ENCODE data around the gene FXYD7. TPM values are rescaled to one million over a fixed set of nuclear protein-coding genes. Genes with fewer than 3 reads are reported as not detected.
A peak's percentile ranks its signal among the peaks of the same experiment; 100 is the strongest.

Gene FXYD7
- total and polyA plus RNA-seq, 9 of the 15 experiments (the other 6 are each of a cell fraction or from before 2014, with no cell fraction given): 0.10 to 0.80 (median 0.31) TPM; not detected in 3

GRCh38 chr19:35105411-35106290, 37.4 kb upstream of the FXYD7 start (continued):
- TF ChIP-seq, protein P1, sequence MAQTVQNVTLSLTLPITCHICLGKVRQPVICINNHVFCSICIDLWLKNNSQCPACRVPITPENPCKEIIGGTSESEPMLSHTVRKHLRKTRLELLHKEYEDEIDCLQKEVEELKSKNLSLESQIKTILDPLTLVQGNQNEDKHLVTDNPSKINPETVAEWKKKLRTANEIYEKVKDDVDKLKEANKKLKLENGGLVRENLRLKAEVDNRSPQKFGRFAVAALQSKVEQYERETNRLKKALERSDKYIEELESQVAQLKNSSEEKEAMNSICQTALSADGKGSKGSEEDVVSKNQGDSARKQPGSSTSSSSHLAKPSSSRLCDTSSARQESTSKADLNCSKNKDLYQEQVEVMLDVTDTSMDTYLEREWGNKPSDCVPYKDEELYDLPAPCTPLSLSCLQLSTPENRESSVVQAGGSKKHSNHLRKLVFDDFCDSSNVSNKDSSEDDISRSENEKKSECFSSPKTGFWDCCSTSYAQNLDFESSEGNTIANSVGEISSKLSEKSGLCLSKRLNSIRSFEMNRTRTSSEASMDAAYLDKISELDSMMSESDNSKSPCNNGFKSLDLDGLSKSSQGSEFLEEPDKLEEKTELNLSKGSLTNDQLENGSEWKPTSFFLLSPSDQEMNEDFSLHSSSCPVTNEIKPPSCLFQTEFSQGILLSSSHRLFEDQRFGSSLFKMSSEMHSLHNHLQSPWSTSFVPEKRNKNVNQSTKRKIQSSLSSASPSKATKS (CRISPR knock-in tag; IDR thresholded peaks at IDR 0.05): no peak
- TF ChIP-seq HDAC1 (IDR thresholded peaks at IDR 0.05): peak in 1 of 2 experiments; percentile 86; a peak in 2 of 4 replicates
- no peak for TF ChIP-seq ZNF584 (CRISPR knock-in tag; IDR thresholded peaks at IDR 0.05; ENCODE audit: low read depth)
- peak; percentile 86 for TF ChIP-seq SMARCA5 (IDR thresholded peaks at IDR 0.05)
- TF ChIP-seq, protein P2, sequence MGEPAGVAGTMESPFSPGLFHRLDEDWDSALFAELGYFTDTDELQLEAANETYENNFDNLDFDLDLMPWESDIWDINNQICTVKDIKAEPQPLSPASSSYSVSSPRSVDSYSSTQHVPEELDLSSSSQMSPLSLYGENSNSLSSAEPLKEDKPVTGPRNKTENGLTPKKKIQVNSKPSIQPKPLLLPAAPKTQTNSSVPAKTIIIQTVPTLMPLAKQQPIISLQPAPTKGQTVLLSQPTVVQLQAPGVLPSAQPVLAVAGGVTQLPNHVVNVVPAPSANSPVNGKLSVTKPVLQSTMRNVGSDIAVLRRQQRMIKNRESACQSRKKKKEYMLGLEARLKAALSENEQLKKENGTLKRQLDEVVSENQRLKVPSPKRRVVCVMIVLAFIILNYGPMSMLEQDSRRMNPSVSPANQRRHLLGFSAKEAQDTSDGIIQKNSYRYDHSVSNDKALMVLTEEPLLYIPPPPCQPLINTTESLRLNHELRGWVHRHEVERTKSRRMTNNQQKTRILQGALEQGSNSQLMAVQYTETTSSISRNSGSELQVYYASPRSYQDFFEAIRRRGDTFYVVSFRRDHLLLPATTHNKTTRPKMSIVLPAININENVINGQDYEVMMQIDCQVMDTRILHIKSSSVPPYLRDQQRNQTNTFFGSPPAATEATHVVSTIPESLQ (CRISPR knock-in tag; IDR thresholded peaks at IDR 0.05): no peak
- TF ChIP-seq, protein P3, sequence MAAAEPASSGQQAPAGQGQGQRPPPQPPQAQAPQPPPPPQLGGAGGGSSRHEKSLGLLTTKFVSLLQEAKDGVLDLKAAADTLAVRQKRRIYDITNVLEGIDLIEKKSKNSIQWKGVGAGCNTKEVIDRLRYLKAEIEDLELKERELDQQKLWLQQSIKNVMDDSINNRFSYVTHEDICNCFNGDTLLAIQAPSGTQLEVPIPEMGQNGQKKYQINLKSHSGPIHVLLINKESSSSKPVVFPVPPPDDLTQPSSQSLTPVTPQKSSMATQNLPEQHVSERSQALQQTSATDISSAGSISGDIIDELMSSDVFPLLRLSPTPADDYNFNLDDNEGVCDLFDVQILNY (CRISPR knock-in tag; IDR thresholded peaks at IDR 0.05): no peak
- TF ChIP-seq ZBTB34 (CRISPR knock-in tag; IDR thresholded peaks at IDR 0.05): peak; percentile 80; the same call in 1 of the 2 replicates
- no peak for TF ChIP-seq KDM5B (IDR thresholded peaks at IDR 0.05; ENCODE audit: insufficient replicate concordance, low read depth, low read length)
- 0 out of 4 replicates have a peak, but pooled peaks have one; percentile 36 to 49 for TF ChIP-seq TRIM24 (IDR thresholded peaks at IDR 0.05)
- TF ChIP-seq MCM7 (IDR thresholded peaks at IDR 0.05): peak in 1 of 2 experiments; percentile 67; a peak in 2 of 4 replicates
- TF ChIP-seq NFIX (CRISPR knock-in tag; IDR thresholded peaks at IDR 0.05; ENCODE audit: low read depth): no peak
- TF ChIP-seq E2F4 (CRISPR knock-in tag; IDR thresholded peaks at IDR 0.05; ENCODE audit: low read depth): no peak
- no peak for TF ChIP-seq ASH1L (IDR thresholded peaks at IDR 0.05; ENCODE audit: borderline replicate concordance, low read depth, partially characterized antibody)
- TF ChIP-seq TFAM (CRISPR knock-in tag; conservative IDR thresholded peaks at IDR 0.05): no peak
- TF ChIP-seq HCFC1 (IDR thresholded peaks at IDR 0.05; ENCODE audit: low read depth, low read length): no peak
- 0 out of 2 replicates have a peak, but pooled peaks have one; percentile 29 for TF ChIP-seq ZNF263 (CRISPR knock-in tag; IDR thresholded peaks at IDR 0.05; ENCODE audit: borderline replicate concordance)
- TF ChIP-seq MCM5 (IDR thresholded peaks at IDR 0.05; ENCODE audit: low read depth): no peak
- TF ChIP-seq CEBPG (CRISPR knock-in tag; IDR thresholded peaks at IDR 0.05): no peak
- TF ChIP-seq CEBPG (tag; conservative IDR thresholded peaks at IDR 0.05 in 1 of 2, IDR thresholded peaks at IDR 0.05 in 1 of 2): no peak
- no peak; the same call in 1 of the 2 replicates for TF ChIP-seq CBFA2T2 (conservative IDR thresholded peaks at IDR 0.05)
